H9 (cell line): ENCODE measurements around the gene SELENOK. TPM values are rescaled to one million over a fixed set of nuclear protein-coding genes. Genes with fewer than 3 reads are reported as not detected.

ENCODE experiments used
- DNase-seq: peaks from one replicate; pipeline ENCODE4 v3.0.0-alpha.2; 2017
- H2AFZ ChIP-seq: one replicate; pipeline ENCODE4 v1.6.1; 2013; ENCODE audit warnings: mild to moderate bottlenecking, low read length, control low read depth, moderate library complexity
- H2AK5ac ChIP-seq: 2 replicates; pipeline ENCODE4 v1.6.1; 2013; ENCODE audit warnings: low read length, control low read depth, mixed read lengths; ENCODE audit not compliant: insufficient read length
- H2BK120ac ChIP-seq: one replicate; pipeline ENCODE4 v1.6.1; 2013; ENCODE audit warnings: low read depth, mild to moderate bottlenecking, low read length, control low read depth, inconsistent platforms; ENCODE audit not compliant: poor library complexity, severe bottlenecking
- H2BK12ac ChIP-seq: 2 replicates; pipeline ENCODE4 v1.6.1; 2013; ENCODE audit warnings: low read length, control low read depth, mixed read lengths, low read depth; ENCODE audit not compliant: insufficient read length
- H2BK15ac ChIP-seq: 2 replicates; pipeline ENCODE4 v1.6.1; 2013; ENCODE audit warnings: low read depth, low read length, control low read depth
- H2BK20ac ChIP-seq: one replicate; pipeline ENCODE4 v1.6.1; 2013; ENCODE audit warnings: low read depth, mild to moderate bottlenecking, low read length, control low read depth, inconsistent platforms; ENCODE audit not compliant: poor library complexity, severe bottlenecking
- H2BK5ac ChIP-seq: 2 replicates; pipeline ENCODE4 v1.6.1; 2013; ENCODE audit warnings: low read length, control low read depth, mixed read lengths; ENCODE audit not compliant: insufficient read length
- H3K14ac ChIP-seq: 2 replicates; pipeline ENCODE4 v1.6.1; 2013; ENCODE audit warnings: low read length, control low read depth; ENCODE audit not compliant: insufficient read depth
- H3K18ac ChIP-seq: 2 replicates; pipeline ENCODE4 v1.6.1; 2013; ENCODE audit warnings: low read depth, mild to moderate bottlenecking, mixed read lengths, low read length, control low read depth; ENCODE audit not compliant: insufficient read length
- H3K23ac ChIP-seq: 2 replicates; pipeline ENCODE4 v1.6.1; 2013; ENCODE audit warnings: low read length, control low read depth, mixed read lengths, low read depth; ENCODE audit not compliant: insufficient read length
- H3K23me2 ChIP-seq: 2 replicates; pipeline ENCODE4 v1.6.1; 2013; ENCODE audit warnings: low read depth, mild to moderate bottlenecking, mixed read lengths, low read length, control low read depth; ENCODE audit not compliant: insufficient read length, poor library complexity, severe bottlenecking
- H3K27ac ChIP-seq: 2 replicates; pipeline ENCODE4 v1.5.1; 2013; ENCODE audit warnings: low read length, control low read depth, mixed read lengths, low read depth; ENCODE audit not compliant: insufficient read length
- H3K27me3 ChIP-seq: 2 replicates; pipeline ENCODE4 v1.6.1; 2013; ENCODE audit warnings: low read length, control low read depth, inconsistent platforms; ENCODE audit not compliant: insufficient read depth
- H3K4ac ChIP-seq: 2 replicates; pipeline ENCODE4 v1.6.1; 2013; ENCODE audit warnings: low read depth, mild to moderate bottlenecking, control low read depth, inconsistent platforms, low read length, moderate library complexity
- H3K4me1 ChIP-seq: 2 replicates; pipeline ENCODE4 v1.6.1; 2013; ENCODE audit warnings: low read length, control low read depth, inconsistent platforms; ENCODE audit not compliant: insufficient read depth
- H3K4me2 ChIP-seq: 2 replicates; pipeline ENCODE4 v1.6.1; 2013; ENCODE audit warnings: low read length, control low read depth, mixed read lengths; ENCODE audit not compliant: insufficient read length, insufficient read depth
- H3K56ac ChIP-seq: 2 replicates; pipeline ENCODE4 v1.6.1; 2013; ENCODE audit warnings: low read depth, mild to moderate bottlenecking, mixed read lengths, low read length, control low read depth; ENCODE audit not compliant: insufficient read length
- H3K79me1 ChIP-seq: 2 replicates; pipeline ENCODE4 v1.6.1; 2013; ENCODE audit warnings: low read depth, mild to moderate bottlenecking, moderate library complexity, low read length, control low read depth, inconsistent platforms; ENCODE audit not compliant: insufficient read depth, poor library complexity, severe bottlenecking
- H3K79me2 ChIP-seq: 2 replicates; pipeline ENCODE4 v1.6.1; 2013; ENCODE audit warnings: low read length, control low read depth, inconsistent platforms; ENCODE audit not compliant: insufficient read depth
- H3K9ac ChIP-seq: 2 replicates; pipeline ENCODE4 v1.6.1; 2013; ENCODE audit warnings: low read length, control low read depth, mixed read lengths; ENCODE audit not compliant: insufficient read length; ENCODE audit errors: extremely low read depth
- H3K9me3 ChIP-seq: one replicate; pipeline ENCODE4 v1.6.1; 2013; ENCODE audit warnings: low read depth, low read length, inconsistent platforms; ENCODE audit not compliant: control insufficient read depth
- H3T11ph ChIP-seq: one replicate; pipeline ENCODE4 v1.6.1; 2013; ENCODE audit warnings: mild to moderate bottlenecking, low read length, control low read depth, inconsistent platforms
- H4K20me1 ChIP-seq: one replicate; pipeline ENCODE4 v1.6.1; 2013; ENCODE audit not compliant: control insufficient read depth, insufficient read length, insufficient read depth
- H4K5ac ChIP-seq: 2 replicates; pipeline ENCODE4 v1.6.1; 2013; ENCODE audit warnings: low read depth, mild to moderate bottlenecking, mixed read lengths, low read length, control low read depth; ENCODE audit not compliant: insufficient read length
- H4K8ac ChIP-seq: replicated peaks from 2 replicates; pipeline ENCODE4 v1.6.1; 2013; ENCODE audit warnings: low read length, control low read depth, mixed read lengths, low read depth; ENCODE audit not compliant: insufficient read length
- H4K91ac ChIP-seq: 2 replicates; pipeline ENCODE4 v1.6.1; 2013; ENCODE audit warnings: low read depth, mild to moderate bottlenecking, moderate library complexity, mixed read lengths, low read length, control low read depth; ENCODE audit not compliant: insufficient read length
- H3K27ac Mint-ChIP-seq, 3 experiments: 2 replicates in 2 of 3; 3 replicates in 1 of 3; pipeline ENCODE4 v1.8.0; 2020 to 2021; ENCODE audit warnings: mixed read lengths in 3 of 3, mild to moderate bottlenecking in 1 of 3, moderate library complexity in 1 of 3
- H3K27me3 Mint-ChIP-seq: 2 replicates; pipeline ENCODE4 v1.8.0; 2021; ENCODE audit warnings: low read depth, mild to moderate bottlenecking, moderate library complexity, mixed read lengths
- H3K36me3 Mint-ChIP-seq, 3 experiments: 2 replicates in 2 of 3; 3 replicates in 1 of 3; pipeline ENCODE4 v1.8.0; 2020 to 2021; ENCODE audit warnings: low read depth in 3 of 3, mixed read lengths in 3 of 3; ENCODE audit not compliant: insufficient read depth in 1 of 3
- H3K4me1 Mint-ChIP-seq, 2 experiments: 2 replicates each; pipeline ENCODE4 v1.8.0; 2020; ENCODE audit warnings: mixed read lengths in 2 of 2
- H3K4me3 Mint-ChIP-seq, 2 experiments: 2 replicates in 1 of 2; 3 replicates in 1 of 2; pipeline ENCODE4 v1.8.0; 2020 to 2021; ENCODE audit warnings: mild to moderate bottlenecking in 2 of 2, mixed read lengths in 2 of 2, moderate library complexity in 1 of 2
- H3K9me3 Mint-ChIP-seq, 2 experiments: 2 replicates in 1 of 2; 3 replicates in 1 of 2; pipeline ENCODE4 v1.8.0; 2020; ENCODE audit warnings: mild to moderate bottlenecking in 2 of 2, mixed read lengths in 2 of 2, moderate library complexity in 1 of 2
- WGBS: extraction: QIAGEN DNeasy Blood & Tissue Kit; methylation state at CpG from one replicate; pipeline ENCODE4 v1.1.7; 2013; ENCODE audit warnings: missing lambda C conversion rate, low lambda C conversion rate, mixed read lengths; ENCODE audit not compliant: insufficient read length; ENCODE audit errors: extremely low coverage; 5-methylcytosine and 5-hydroxymethylcytosine counted together
- total RNA-seq: library from RNA; stranded (reverse); gene quantifications from 2 replicates; pipeline ENCODE4 v1.2.1, GENCODE V29; 2021
- TF ChIP-seq, protein P1 (sequence below): fragments of 200-600 bp; sonication (generic); conservative IDR thresholded peaks from 3 replicates; pipeline ENCODE4 v1.8.0; 2021; ENCODE audit warnings: antibody characterized with exemption, mild to moderate bottlenecking

SELENOK gene
- total RNA-seq, 1 experiment from 2014 or later, result 34.6 TPM

DNA sequence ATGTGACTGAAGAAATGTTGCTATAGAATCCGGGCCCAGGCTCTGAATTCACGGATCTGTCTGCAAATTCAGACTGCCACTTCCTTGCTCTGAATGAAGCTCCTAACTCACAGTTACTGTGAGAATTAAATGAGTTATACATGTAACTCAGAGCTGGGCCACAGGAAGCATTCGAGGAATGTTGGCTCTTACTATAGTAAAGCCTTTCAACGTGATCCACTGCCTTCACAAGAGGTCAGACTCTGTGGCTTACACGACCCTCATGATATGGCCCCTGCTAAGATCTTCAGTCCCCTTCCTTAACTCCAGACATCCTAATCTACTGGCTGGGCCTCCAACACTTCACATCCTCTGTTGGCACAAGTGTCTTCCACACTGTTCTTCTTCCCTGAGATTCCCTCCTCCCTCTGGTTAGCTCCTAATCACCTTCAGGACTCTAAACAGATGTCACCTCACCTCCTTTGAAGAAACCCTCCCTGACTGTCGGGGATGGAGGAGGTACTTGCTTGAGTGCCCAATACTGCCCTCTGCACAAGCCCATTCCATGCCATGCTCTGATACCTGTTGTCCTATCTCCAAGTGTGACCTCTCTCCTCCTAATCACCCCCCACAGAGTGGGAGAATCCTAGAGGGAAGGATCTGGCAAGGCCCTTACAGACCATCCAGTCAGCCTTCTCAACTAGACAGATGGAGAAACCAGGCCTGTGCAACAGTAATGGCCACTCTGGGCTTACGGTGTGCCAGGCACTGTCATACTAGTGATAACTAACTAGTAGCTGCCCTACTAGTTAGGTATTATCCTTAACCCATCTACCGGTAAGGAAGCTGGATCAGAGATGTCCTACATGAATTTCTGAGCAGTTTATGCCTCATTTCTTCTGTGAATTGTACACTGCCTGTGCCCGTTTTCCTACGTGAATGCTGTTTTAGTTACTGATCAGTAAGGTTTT is 11.0 kb downstream of the SELENOK start:
- H3K4me2 ChIP-seq, result peak overlapping the region; percentile 86
- peak overlapping the region; percentile 90 for H3K9ac ChIP-seq
- Mint-ChIP-seq H3K4me3 (peak overlapping the region; percentile 96 to 99), H3K27ac (peak overlapping the region; percentile 22 to 87 (median 82); a peak in 6 of 7 replicates), H3K4me1 (peaks cover 11 to 12% of the 10 kb centered on the region in 2 experiments), H3K9me3 (no peaks in the 10 kb centered on the region), H3K36me3 (peaks cover 27 to 48% (median 46%) of the 10 kb centered on the region in 3 experiments; a peak in 6 of 7 replicates), H3K27me3 (no peaks in the 10 kb centered on the region)
- H2AK5ac ChIP-seq, result no peak overlapping the region
- H3K23ac ChIP-seq, result no peak overlapping the region
- no peak overlapping the region for H3K18ac ChIP-seq
- H3K79me2 ChIP-seq, result no peaks in the 10 kb centered on the region
- TF ChIP-seq, protein P1, sequence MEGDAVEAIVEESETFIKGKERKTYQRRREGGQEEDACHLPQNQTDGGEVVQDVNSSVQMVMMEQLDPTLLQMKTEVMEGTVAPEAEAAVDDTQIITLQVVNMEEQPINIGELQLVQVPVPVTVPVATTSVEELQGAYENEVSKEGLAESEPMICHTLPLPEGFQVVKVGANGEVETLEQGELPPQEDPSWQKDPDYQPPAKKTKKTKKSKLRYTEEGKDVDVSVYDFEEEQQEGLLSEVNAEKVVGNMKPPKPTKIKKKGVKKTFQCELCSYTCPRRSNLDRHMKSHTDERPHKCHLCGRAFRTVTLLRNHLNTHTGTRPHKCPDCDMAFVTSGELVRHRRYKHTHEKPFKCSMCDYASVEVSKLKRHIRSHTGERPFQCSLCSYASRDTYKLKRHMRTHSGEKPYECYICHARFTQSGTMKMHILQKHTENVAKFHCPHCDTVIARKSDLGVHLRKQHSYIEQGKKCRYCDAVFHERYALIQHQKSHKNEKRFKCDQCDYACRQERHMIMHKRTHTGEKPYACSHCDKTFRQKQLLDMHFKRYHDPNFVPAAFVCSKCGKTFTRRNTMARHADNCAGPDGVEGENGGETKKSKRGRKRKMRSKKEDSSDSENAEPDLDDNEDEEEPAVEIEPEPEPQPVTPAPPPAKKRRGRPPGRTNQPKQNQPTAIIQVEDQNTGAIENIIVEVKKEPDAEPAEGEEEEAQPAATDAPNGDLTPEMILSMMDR, result no peak
- H3T11ph ChIP-seq, result no peak overlapping the region
- H4K91ac ChIP-seq, result no peak overlapping the region
- H3K4ac ChIP-seq, result no peak overlapping the region
- no peak overlapping the region for H2BK5ac ChIP-seq
- H3K27ac ChIP-seq, result no peak overlapping the region
- H2BK120ac ChIP-seq, result no peak overlapping the region
- H3K9me3 ChIP-seq, result no peaks in the 10 kb centered on the region
- no peak overlapping the region for H3K56ac ChIP-seq
- no peak for DNase-seq
- H3K4me1 ChIP-seq, result peaks cover 5% of the 10 kb centered on the region; the same call in 1 of the 2 replicates
- H4K20me1 ChIP-seq, result no peaks in the 10 kb centered on the region
- H2BK15ac ChIP-seq, result no peak overlapping the region
- no peak overlapping the region for H3K14ac ChIP-seq
- no peak overlapping the region for H2BK20ac ChIP-seq
- H3K23me2 ChIP-seq, result peaks cover 9% of the 10 kb centered on the region
- WGBS, result no CpG with 5 or more reads among the region's 10 CpGs
- no peak overlapping the region for H4K5ac ChIP-seq
- no peak overlapping the region for H2BK12ac ChIP-seq
- no peaks in the 10 kb centered on the region for H3K79me1 ChIP-seq
- no peak overlapping the region for H4K8ac ChIP-seq
- no peaks in the 10 kb centered on the region for H3K27me3 ChIP-seq
- H2AFZ ChIP-seq, result no peak overlapping the region
